Stimulated activated CD8-positive, alpha-beta memory T cell treated with anti-CD3 and anti-CD28 coated beads, Interleukin-12 subunit alpha, Interleukin-12 subunit beta, amount 100 ng/mL, for 24 hours (primary cell): Measurements from ENCODE around the gene NAE1.
"Not testable (repeated sequence)": the region's sequence is repeated elsewhere in the genome, so short reads cannot be mapped to it uniquely, and the experiment has no call there.

Experiments used
- DNase-seq: peaks from one replicate; pipeline ENCODE4 v3.0.0-alpha.2; 2020; ENCODE audit errors: extremely low read depth

The NAE1 gene

DNA sequence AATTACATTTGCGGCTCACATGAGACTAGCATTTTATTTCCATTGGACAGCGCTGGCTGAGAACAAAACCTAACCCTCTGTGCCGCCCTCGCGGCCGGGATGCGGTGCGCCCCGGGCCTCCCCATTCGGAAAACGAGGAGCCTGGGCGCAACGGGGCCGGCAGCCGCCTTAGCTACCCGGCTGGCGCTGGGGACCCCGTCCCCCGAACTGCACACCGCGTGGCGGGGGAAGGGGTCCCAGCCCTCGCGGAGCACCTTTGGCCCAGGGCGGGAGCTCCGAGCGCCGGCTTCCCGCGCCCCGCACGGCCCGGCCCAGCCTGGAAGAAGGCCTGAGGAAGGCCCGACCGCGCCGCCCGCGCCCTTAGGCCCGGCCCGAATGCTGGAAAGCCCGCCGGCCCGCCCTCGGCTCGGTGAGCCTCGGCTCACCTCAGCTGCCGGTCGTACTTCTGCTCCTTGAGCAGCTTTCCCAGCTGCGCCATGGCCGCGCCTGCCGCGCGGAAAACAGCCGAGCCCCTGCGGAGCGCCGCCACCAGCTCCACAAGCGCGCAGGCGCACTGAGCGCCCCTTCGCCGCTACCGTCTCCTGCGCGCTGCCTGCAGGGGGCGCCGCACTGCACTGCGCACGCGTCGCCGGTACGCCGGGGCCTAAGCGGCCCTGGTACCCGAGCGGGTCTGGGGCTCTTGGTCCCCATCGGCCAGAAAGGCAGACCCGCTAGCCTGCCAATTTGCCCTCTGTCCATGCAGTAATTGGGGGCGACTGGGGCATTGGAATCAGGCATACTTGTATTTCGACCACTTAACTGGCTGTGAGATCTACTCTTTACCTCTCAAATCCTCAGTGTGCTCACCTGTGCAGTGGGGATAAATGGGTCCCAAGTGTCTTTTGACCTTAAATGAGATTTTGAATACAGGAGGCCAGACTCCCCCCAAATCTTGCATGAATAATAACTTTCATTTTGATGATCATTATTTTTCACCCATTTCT, at the start of gene NAE1:
Gene NAE1, minus strand, starts transcription at position 555 of the 983 bp plus-strand sequence. Its CDS starts 77 bp downstream, at position 478.
- DNase-seq, result peak; percentile 67

DNA sequence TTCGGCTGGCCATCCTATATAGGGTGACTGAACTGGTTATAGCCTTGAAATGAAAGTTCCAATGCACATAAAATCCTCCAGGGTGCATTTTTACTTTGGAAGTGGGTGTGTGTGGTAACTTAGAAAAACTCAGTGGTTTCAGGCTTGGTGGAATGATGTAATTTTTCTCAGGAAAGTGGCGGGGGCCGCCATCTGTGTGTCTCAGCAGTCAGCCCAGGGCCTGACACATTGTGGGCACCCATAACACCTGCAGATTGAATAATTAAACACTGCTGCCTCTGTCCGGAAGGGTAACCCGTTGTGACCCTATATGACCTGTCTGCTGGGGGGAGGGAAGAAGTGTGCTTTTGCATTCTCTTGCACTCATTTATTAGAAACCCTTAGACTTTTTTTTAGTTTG, 47.3 kb upstream of the NAE1 start:
- DNase-seq, result no peak

DNA sequence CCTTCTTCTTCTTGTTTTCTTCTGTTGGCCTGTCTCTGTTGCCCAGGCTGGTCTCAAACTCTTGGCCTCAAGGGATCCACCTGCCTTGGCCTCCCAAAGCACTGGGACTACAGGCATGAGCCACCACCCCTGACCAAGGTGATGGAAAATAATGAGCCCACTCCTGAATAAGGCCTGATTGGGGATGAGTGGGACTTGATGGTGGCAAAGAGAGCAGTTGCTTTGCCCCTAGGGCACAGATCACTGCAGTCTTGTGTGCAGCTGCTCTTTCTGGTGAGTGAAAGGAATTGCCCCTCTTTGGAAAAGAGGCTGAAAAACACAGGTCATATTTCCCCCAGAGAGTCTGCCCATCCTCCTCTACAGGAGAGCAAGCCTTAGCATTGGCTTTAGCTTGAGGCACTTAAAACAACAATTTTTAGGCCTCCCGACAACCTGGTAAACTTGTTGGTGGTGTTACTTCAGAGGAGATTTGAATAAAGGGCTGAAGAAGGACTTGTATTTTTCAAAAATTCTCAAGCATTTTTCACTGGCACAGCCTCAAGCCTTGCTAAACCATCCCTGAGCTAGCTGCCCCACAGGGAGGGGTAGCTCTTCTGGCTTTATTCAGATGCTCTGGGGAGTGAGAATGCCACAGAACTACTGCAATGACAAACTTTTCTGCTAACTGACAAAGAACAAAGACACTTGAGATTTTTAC, 43.5 kb upstream of the NAE1 start:
- no peak for DNase-seq

DNA sequence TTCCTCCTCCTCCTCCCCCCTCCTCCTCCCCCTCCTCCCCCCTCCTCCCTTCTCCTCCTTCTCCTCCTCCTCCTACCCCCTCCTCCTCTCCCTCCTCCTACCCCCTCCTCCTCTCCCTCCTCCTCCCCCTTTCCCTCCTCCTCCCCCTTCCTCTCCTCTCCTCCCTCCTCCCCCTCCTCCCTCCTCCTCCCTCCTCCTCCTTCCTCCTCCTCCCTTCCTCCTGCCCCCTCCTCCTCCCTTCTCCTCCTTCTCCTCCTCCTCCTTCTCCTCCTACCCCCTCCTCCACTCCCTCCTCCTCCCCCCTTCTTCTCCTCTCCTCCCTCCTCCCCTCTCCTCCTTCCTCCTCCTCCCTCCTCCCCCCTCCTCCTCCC, 42.9 kb upstream of the NAE1 start:
- no peak for DNase-seq

DNA sequence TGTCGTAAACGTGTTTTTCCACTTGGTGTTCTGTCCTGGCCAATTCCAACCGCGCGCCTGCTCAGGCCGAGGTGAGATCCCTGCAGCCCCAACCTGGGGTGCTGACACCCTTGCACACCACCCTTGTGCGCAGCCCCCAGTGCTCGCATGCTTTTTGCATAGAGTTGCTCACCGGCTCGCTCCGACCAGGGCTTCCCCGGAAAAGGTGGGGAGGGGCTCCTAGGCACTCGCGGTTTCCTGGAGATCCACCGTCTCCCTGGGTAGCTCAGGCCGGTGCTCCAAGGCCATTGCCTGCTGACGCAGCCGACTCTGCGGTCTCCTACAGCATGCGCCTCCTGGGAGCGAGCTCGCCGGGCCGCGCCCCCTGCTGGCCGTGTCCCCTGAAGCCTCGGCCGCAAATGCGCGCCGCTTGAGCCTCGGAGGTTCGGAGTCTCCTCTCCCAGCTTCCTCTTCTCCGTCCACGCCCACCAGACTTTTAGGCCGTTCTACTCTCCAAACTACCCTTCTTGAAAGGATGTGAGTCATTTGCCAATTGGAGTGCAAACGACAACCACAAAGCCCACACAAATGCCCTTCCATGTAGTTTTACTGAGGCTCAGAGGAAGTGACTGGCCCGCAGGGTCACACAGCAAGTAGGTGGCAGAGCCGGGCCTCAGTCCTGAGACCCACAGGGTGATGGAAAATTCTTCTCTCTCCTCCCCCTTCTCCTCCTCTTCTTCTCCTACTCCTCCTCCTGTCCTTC, 42.3 kb upstream of the NAE1 start:
- DNase-seq, result peak; percentile 80

DNA sequence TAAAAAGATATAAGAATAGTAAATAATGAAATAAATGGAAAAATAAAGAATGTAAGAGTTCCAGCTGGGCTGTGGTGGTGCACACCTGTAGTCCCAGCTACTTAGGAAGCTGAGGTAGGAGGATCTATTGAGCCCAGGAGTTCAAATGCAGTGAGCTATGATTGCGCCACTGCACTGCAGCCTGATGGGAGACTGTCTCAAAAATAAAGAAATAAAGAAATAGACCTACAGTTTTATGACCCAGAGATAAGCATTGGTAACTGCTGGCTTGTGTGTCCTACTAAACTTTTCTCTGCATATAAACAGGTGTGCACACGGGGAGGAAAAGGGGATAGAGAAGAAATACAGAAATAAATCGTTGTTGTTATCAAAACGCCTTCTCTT, 41.8 kb upstream of the NAE1 start:
- no peak for DNase-seq

DNA sequence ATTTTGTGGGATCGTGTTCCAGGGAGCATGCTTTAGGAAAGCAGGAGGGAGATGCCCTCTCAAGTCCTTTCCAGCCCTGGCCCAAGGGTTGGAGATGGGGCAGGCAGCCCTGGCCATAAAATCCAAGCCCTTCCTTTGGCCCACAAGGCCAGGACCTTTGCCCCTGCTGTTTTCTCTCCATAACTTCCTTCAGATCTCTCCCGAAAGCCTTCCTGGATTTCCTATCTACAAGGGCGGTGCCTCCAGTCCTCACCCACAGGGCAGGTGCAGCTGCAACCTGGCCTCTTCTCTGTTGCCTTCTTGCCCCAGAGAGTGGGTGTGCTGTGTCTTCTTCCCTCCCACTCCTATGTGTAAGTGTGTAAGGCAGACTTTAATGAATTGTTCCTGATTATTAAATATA, 41.1 kb upstream of the NAE1 start:
- DNase-seq, result no peak

DNA sequence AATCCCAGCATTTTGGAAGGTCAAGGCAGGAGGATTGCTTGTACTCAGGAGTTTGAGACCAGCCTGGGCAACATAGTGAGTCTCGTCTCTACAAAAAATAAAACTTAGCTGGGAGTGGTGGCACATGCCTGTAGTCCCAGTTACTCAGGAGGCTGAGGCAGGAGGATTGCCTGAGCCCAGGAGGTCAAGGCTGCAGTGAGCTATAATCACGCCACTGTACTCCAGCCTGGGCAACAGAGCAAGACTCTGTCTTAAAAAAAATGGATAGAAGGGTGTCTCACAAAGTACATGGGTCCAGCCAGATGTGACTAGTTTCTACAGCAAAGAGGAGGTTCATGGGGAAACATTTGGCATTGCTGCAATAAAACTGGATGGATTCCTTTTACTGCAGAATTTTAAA, 40.6 kb upstream of the NAE1 start:
- not testable (repeated sequence) for DNase-seq

DNA sequence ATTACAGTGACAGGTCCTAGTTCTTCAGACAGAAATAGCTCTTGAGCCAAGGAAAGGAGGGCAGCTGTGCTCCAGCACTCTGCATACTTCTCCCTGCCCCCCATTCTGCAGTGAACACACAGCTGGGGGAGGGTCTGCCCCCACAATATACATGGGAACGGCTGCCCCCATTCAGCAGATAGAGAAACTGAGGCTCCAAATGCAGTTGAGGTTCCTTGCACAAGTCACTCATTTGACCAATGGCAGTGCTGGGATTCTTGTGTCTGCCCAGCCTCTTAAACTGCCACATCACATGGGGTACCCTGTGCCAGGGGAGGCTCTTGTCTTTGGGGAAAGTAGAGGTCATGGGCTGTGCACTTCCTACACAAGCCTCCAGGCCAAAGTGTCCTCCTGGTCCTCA, 38.6 kb upstream of the NAE1 start:
- DNase-seq, result no peak

DNA sequence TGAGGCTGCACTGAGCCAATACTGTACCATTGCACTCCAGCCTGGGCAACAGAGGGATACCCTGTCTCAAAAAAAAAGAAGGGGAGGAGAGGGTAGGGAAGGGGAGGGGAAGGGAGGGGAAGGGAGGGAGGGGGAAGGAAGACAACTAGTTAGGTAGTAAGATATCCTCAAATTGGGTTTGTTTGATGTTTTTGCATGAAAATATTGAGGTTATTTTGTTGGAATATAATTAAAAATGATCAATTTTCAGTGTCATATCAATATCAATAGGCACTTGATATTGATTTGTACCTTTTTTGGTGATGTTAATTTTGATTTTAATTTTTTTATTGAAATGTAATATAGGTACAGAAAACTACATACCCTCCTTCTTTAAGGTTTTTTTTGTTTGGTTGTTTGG, 32.9 kb upstream of the NAE1 start:
- DNase-seq, result no peak

DNA sequence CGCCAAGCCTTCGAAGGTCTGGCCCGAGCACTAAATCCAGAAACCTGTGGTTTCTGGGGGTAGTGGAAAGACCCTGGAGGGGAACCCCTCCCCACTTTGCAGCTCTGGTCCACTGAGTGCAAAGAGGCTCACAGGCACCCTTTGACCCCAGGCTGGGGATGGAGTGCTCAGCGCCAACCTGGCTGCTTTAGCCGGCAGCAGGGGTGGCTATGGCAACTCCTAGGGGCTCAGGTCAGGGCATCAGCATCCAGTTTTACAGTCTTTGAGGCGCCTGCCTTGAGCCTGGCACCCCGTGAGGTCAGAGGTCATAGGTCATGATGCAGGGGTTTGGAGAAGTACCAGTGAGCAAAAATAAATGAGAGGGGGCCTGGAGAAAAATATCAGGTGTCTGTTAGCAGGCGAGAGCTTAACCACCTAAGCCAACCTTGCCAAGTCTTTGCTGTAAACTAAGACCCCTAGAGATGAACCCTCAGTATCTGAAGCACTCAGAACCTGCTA, 31.3 kb upstream of the NAE1 start:
- DNase-seq, result no peak

DNA sequence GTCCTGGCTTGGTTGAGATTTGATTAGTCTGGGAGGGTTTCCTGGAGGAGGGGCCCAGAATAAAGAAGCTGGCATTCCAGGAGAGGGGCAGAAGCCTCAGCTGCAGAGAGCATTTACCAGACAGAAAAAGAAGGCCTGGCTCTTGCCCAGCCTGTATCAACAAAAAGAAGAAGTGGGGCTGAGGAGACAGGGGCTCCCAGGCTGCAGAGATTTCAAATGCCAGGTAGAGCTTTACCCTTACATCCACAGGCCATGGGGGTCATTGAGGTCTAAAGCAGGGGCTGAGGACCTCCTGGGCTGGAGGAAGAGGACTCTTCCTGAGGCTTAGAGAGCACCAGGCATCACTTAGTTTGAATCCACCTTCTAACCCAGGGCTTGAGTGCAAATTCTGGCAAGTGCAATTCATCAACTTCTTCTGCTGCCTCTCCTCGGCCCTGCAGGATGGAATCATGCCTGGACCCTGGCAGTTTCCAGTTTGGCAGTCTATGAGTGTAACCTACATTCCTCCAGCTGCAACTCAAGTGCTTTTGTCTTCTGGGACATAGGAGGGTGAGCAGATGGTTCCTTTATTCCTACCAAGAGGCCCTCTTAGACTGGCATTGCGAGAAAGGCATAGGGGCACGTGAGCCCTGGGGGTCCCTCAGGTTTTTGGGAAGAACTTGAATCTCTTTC, 28.8 kb upstream of the NAE1 start:
- no peak for DNase-seq

DNA sequence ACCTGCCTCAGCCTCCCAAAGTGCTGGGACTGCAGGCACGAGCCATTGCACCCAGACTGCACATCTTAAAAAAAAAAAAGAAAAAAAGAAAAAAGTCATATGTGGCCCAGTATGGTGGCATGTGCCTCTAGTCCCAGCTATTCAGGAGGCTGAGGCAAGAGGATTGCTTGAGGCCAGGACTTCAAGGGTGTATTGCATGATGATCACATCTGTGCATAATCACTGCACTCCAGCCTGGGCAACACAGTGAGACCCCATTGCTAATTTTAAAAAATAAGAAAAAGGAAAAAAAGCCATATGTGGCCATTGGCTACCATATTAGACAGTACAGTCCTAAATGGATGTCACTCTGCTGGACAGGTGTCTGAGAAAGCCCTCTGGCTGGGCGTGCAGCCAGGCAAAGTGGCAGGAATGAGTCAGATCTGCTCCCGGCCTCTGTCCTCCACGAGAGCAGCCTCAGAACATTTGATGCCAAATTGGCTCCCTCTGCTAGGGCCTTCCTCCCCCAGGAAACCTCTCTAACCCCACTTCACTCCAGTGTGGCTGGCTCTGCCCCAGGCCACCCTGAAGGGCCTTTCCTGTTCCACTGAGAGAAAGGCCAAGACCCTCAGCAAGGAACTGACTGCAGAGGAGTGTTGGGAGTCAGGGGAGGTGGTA, 28.1 kb upstream of the NAE1 start:
- DNase-seq, result no peak

DNA sequence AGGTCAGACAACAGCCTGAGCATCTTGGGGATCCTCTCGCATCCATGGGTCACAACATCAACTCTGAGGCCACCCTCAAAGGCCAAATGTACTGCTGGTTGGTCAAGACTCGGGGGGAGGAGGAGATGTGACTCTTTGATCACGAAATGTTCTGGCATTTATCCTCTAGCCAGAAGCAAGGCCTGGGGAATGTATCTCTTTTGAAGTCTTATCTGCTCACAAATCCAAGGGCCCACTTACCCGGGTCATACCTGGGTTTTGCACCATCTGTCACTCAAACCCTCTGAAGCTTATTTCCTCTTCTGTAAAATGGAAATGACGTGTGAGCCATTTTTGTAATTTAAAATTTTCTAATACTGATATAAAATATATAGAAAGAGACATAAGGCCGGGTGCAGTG, 26.7 kb upstream of the NAE1 start:
- DNase-seq, result no peak

DNA sequence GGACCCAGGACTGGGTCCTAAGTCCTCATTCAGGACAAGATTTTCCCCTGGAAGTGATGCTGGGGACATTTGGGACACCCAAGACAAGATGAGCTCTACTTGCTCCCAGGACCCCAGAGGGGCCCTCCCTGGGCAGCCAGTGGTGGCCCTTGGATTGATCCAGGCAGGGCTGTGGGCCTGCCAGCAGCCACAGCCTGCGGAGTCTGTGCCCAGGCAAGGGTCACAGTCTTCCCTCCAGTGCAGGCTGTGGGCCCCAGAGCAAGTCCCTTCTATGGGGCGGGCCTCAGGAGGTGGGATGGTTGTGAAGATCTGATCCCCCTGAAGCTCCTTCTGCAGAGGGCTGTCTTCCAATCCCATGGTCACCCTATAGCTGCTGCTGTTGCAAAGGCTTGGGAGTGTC, 26.0 kb upstream of the NAE1 start:
- DNase-seq, result no peak

DNA sequence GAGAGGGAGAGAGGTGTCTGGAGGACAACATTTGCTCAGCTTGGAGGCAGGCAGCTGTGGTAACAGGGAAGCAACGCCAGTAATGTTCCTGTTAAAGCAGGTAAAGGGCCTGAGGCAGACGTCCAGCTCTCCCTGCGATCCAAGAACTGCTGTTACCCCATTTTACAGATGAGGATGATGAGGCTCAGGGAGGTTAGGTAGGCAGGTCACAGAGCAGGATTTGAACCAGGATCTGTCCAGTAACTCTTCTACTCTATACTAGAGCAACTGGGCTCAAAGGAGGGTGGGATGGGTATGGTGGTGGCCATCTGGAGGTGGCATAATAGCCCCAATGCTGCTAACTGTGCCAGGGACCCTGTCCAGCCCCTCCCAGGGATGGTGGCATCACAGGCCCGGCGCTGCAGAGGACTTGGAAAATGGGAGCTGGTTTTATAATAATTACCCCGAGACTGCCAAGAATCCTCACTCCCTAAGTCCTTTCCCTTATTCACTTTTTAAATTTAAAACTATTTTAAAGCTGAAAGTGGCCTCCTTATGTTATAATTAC, 25.5 kb upstream of the NAE1 start:
- DNase-seq, result no peak

DNA sequence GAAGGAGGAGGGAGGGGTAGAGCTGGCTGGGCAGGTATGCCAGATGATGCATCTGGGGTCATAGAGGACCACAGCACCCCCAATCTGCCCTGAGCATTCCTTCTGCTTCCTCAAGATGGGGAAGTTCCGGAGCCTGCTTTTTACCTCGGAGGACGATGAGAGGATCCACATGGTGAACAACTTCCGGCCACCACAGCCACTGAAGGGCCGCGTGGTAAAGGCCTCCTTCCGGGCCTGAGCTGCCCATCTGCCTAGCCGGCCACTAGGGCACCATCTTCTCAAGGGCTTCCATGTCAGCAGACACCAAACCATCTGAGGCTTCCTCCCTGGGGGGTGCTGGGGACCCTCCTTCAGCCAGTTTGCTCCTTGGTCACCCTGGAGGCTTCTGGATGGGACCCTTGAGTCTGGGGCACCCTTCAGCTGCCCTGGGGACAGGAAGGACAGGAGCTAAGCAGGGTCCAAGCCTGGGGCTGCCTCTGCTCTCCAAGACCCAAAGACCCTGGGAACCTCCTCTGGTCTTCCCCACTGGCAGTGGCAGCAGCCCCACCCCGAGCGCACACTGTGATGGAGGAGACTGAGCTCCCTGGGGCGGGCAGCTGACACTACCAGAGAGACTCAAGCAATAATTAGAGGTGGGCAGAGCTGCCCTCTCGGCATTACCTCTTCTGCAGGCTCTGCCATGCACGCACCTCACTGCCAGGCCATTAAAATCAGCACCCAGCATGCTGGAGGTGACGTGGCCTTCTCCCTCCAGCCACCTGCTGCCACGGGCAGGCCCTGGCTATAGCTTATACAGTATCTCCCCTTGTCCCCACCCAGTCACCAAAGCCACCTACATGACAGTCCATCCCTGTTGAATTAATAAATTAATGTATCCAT, 22.7 kb upstream of the NAE1 start:
- no peak for DNase-seq

DNA sequence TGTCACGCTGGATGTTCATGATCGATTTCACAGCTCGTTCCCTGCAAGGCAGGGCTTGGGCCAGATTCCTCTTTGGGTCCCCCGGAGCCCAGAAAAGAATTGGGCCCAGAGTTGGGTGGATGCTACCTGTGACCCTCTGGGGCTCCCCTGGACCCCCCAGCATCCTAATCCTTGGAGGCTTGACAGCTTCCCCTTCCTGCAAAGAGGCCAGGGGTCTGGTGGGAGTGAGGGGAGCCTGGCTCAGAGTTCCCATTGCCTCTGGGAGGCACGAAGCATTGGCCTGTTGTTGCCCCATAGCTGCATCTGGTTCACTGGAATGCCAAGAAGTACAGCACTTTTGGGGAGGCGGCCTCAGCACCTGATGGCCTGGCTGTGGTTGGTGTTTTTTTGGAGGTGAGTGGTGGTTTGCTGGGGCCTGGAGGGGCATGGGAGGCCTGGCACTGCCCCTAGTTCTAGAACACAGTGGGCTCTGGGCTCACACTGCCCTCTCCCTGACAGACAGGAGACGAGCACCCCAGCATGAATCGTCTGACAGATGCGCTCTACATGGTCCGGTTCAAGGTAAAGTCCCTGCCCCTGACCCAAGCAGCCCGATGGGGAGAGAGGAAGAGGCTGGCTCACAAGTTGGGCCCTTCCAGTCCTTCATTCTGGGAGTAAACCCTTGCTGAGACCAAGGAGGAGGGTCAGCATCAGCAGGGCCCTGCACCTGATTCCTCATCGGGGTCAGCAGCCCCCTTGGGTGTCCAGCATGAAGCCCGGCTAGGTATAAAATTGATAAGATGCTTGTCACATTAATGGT, 20.6 kb upstream of the NAE1 start:
- DNase-seq, result no peak
